Fibroblast of lung (primary cell): Measurements from ENCODE around the gene ASAP2. TPM values are rescaled to one million over a fixed set of nuclear protein-coding genes. Genes with fewer than 3 reads are reported as not detected.

Experiments used
- DNase-seq, 2 donors: peaks; one replicate each; pipeline versions ENCODE4 v3.0.0 to v3.0.0-alpha.2; 2010; ENCODE audit warnings: low read depth in 2 of 2
- H2AFZ ChIP-seq: 2 replicates; pipeline ENCODE4 v1.5.1; 2012; ENCODE audit warnings: low read length, control low read depth, inconsistent platforms
- H3K27ac ChIP-seq: 2 replicates; pipeline ENCODE4 v1.5.1; 2011; ENCODE audit warnings: low read length, control low read depth; ENCODE audit not compliant: insufficient read depth
- H3K27me3 ChIP-seq: 2 replicates; pipeline ENCODE4 v1.5.1; 2011; ENCODE audit warnings: mild to moderate bottlenecking, low read length; ENCODE audit not compliant: control insufficient read depth, insufficient read depth
- H3K36me3 ChIP-seq: 2 replicates; pipeline ENCODE4 v1.5.1; 2011; ENCODE audit warnings: low read length; ENCODE audit not compliant: control insufficient read depth, insufficient read depth
- H3K4me1 ChIP-seq: 2 replicates; pipeline ENCODE4 v1.5.1; 2011; ENCODE audit warnings: low read length; ENCODE audit not compliant: control insufficient read depth, insufficient read depth; ENCODE audit errors: extremely low read depth
- H3K4me2 ChIP-seq: 2 replicates; pipeline ENCODE4 v1.5.1; 2011; ENCODE audit warnings: low read length, control low read depth; ENCODE audit not compliant: insufficient read depth; ENCODE audit errors: extremely low read depth
- H3K4me3 ChIP-seq, 4 experiments: fragments of 200-600 bp in 1 of 4; sonication (generic) in 1 of 4; replicated peaks in 1 of 4; 2 replicates each; pipeline ENCODE4 v1.5.1; 2011 to 2016; ENCODE audit warnings: low read length in 4 of 4, low read depth in 3 of 4, mild to moderate bottlenecking in 3 of 4, control low read depth in 2 of 4, inconsistent platforms in 1 of 4, mixed read lengths in 1 of 4; ENCODE audit not compliant: insufficient read depth in 1 of 4; ENCODE audit errors: control extremely low read depth in 1 of 4
- H3K79me2 ChIP-seq: 2 replicates; pipeline ENCODE4 v1.5.1; 2012; ENCODE audit warnings: mild to moderate bottlenecking, low read length, inconsistent platforms; ENCODE audit not compliant: control insufficient read depth, insufficient read depth
- H3K9ac ChIP-seq: 2 replicates; pipeline ENCODE4 v1.5.1; 2011; ENCODE audit warnings: mild to moderate bottlenecking, low read length, control low read depth; ENCODE audit not compliant: insufficient read depth
- H3K9me3 ChIP-seq: 2 replicates; pipeline ENCODE4 v1.5.1; 2012; ENCODE audit warnings: low read depth, low read length; ENCODE audit not compliant: control insufficient read depth, insufficient read depth
- H4K20me1 ChIP-seq: 2 replicates; pipeline ENCODE4 v1.5.1; 2011; ENCODE audit warnings: low read length; ENCODE audit not compliant: control insufficient read depth, insufficient read depth; ENCODE audit errors: extremely low read depth
- CTCF ChIP-seq, 2 donors: IDR thresholded peaks in 1 of 2; conservative IDR thresholded peaks in 1 of 2; 1 replicate in 1 of 2; 2 replicates in 1 of 2; pipeline ENCODE4 v1.5.1; 2011 to 2012; ENCODE audit warnings: low read length in 2 of 2, control low read depth in 1 of 2, inconsistent platforms in 1 of 2, low read depth in 1 of 2, mild to moderate bottlenecking in 1 of 2
- EZH2 ChIP-seq: IDR thresholded peaks from 2 replicates; pipeline ENCODE4 v1.5.1; 2012; ENCODE audit warnings: low read length, control low read depth, mild to moderate bottlenecking; ENCODE audit errors: missing control alignments
- polyA plus RNA-seq, 2 donors: library from polyadenylated mRNA; depleted of rRNA in 1 of 2; stranded (reverse) in 1 of 2; unstranded in 1 of 2; fragments of >200 nt; gene quantifications; 2 replicates each; pipeline ENCODE4 v1.2.1, GENCODE V29; 2011 to 2012; ENCODE audit warnings: missing spikeins in 1 of 2
- total RNA-seq: library from RNA; depleted of rRNA; stranded (reverse); fragments of >200 nt; gene quantifications from 2 replicates; pipeline ENCODE4 v1.2.1, GENCODE V29; 2014

ASAP2 gene
- total and polyA plus RNA-seq, 2 donors (not counting 1 experiment from before 2014, with no cell fraction given): 19.2 to 19.9 TPM

DNA sequence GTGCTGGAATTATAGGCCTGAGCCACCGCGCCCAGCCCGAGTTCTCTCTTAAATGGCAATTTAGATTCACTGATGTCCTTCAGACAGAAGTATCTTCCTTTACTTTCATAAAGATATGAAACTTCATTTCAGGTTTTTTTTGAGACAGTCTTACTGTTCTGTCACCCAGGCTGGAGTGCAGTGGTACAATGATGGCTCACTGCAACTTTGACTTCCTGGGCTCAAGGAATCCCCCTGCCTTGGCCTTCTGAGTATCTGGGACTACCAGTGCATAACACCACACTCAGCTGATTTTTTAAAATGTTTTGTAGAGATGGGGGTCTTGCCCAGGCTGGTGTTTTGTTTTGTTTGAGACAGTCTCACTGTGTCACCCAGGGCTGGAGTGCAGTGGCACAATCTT lies 203.5 kb downstream of the ASAP2 start:
- no peak overlapping the region for H3K27ac ChIP-seq
- no peak overlapping the region for H3K4me2 ChIP-seq
- H3K4me1 ChIP-seq: peaks cover 12% of the 10 kb centered on the region
- H2AFZ ChIP-seq: no peak overlapping the region
- H3K79me2 ChIP-seq: peaks cover 7% of the 10 kb centered on the region
- TF ChIP-seq CTCF (conservative IDR thresholded peaks at IDR 0.05 in 1 of 2, IDR thresholded peaks at IDR 0.05 in 1 of 2; ENCODE audit: low read depth in 1 of 2, low read length in 2 of 2) (no peak), EZH2 (no peak)
- no peaks in the 10 kb centered on the region for H3K9me3 ChIP-seq
- no peak overlapping the region for H3K9ac ChIP-seq
- H3K4me3 ChIP-seq: no peak overlapping the region
- no peaks in the 10 kb centered on the region for H4K20me1 ChIP-seq
- H3K27me3 ChIP-seq: no peaks in the 10 kb centered on the region
- H3K36me3 ChIP-seq: peaks cover 15% of the 10 kb centered on the region
- DNase-seq: no peak

- peaks cover 13% of the 10 kb centered on the region for H3K36me3 ChIP-seq
- H2AFZ ChIP-seq: no peak overlapping the region
- peaks cover 24% of the 10 kb centered on the region for H3K79me2 ChIP-seq
Observed at GRCh38 chr2:9412781-9413180, 206.2 kb downstream of the ASAP2 start.

GRCh38 chr2:9415516-9416169 lies 209.0 kb downstream of the ASAP2 start:
- no peak overlapping the region for H3K27ac ChIP-seq
- H3K4me2 ChIP-seq: no peak overlapping the region
- H2AFZ ChIP-seq: no peak overlapping the region
- peaks cover 52% of the 10 kb centered on the region for H3K79me2 ChIP-seq
- H3K4me1 ChIP-seq: no peaks in the 10 kb centered on the region
- no peaks in the 10 kb centered on the region for H3K9me3 ChIP-seq
- no peaks in the 10 kb centered on the region for H3K27me3 ChIP-seq
- no peak for TF ChIP-seq EZH2
- DNase-seq: peak in 1 of 2 donors; percentile 62
- H3K4me3 ChIP-seq: no peak overlapping the region
- H3K9ac ChIP-seq: no peak overlapping the region
- H3K36me3 ChIP-seq: peaks cover 5% of the 10 kb centered on the region
- no peaks in the 10 kb centered on the region for H4K20me1 ChIP-seq

More at GRCh38 chr2:9412781-9413180, 206.2 kb downstream of the ASAP2 start:
- no peaks in the 10 kb centered on the region for H3K27me3 ChIP-seq
- TF ChIP-seq EZH2: no peak
- TF ChIP-seq CTCF (conservative IDR thresholded peaks at IDR 0.05 in 1 of 2, IDR thresholded peaks at IDR 0.05 in 1 of 2; ENCODE audit: low read depth in 1 of 2, low read length in 2 of 2): no peak
- H3K4me1 ChIP-seq: no peaks in the 10 kb centered on the region
- H4K20me1 ChIP-seq: no peaks in the 10 kb centered on the region
- no peak overlapping the region for H3K27ac ChIP-seq
- no peak overlapping the region for H3K9ac ChIP-seq
- no peaks in the 10 kb centered on the region for H3K9me3 ChIP-seq
- H3K4me2 ChIP-seq: no peak overlapping the region
- H3K4me3 ChIP-seq: no peak overlapping the region
- DNase-seq: no peak
